HG03439 (cell line): ENCODE data around the gene MYH9.
"Not testable (repeated sequence)": the region's sequence is repeated elsewhere in the genome, so short reads cannot be mapped to it uniquely, and the experiment has no call there.

ENCODE experiments used
- ATAC-seq: cut with Tn5 transposase; IDR thresholded peaks from one replicate; pipeline ENCODE4 v1.9.1; 2021; ENCODE audit warnings: mild to moderate bottlenecking, moderate library complexity; ENCODE audit not compliant: unreplicated experiment

The MYH9 gene

DNA sequence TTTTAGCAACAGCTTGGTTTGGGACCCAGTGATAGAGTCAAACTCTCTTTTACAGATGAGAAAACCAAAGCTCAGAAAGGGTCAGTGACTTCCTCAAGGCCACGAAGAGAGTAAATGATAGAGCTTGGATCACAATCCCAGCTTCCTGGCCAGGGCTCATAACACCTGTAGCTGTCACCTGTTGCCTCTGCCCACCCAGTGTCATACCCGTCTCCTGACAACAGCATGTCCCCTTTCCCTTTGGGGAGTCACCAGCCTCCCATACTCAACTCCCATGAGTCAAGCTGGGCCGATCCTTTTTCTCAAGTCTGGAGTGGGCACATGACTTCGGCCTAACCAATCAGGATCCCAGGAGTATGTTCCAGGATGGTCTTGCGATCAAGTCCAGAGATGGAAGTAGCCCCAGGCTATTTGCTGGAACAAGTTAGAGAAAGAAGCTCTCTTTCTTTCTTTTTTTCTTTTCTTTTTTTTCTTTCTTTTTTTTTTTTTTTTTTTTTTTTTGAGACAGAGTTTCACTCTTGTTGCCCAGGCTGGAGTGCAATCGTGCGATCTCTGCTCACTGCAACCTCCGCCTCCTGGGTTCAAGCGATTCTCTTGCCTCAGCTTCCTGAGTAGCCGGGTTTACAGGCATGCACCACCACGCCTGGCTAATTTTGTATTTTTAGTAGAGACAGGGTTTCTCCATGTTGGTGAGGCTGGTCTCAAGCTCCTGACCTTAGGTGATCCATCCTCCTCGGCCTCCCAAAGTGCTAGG is 27.8 kb upstream of the MYH9 start:
- no peak for ATAC-seq

DNA sequence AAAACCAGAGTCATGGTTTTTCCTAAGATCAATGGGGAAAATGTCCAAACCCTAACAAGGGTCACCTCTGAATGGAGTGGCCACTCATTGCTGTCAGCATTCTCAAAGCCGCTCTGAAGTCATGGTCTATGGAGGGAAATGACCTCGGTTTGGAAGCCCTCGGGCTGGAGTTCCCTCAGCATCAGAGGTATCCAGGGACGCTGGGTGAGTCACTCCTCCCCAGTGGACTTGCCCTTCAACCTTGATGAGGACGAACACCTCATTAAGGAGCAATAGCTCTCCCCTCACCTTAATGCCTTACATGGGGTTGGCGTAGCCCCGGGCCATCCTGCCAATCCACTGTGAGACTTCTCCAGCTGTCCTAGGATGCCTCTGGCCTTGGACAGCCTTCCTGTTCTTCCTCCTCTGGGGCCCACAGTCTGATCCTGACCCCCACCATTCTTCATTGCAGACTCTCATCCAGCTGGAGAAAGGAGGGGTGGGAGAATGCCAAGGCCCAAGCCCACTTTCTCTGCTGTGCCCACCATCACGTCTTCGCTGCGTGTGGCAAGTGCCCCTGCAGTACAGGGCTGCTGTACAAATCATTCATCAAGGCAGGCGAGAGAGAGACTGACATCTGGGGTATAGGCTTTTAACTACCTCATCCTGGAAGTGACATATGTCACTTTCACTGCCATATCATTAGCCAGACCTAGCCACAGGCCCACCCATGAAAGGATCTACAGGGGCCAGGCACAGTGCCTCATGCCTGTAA is 25.4 kb upstream of the MYH9 start:
- no peak for ATAC-seq

DNA sequence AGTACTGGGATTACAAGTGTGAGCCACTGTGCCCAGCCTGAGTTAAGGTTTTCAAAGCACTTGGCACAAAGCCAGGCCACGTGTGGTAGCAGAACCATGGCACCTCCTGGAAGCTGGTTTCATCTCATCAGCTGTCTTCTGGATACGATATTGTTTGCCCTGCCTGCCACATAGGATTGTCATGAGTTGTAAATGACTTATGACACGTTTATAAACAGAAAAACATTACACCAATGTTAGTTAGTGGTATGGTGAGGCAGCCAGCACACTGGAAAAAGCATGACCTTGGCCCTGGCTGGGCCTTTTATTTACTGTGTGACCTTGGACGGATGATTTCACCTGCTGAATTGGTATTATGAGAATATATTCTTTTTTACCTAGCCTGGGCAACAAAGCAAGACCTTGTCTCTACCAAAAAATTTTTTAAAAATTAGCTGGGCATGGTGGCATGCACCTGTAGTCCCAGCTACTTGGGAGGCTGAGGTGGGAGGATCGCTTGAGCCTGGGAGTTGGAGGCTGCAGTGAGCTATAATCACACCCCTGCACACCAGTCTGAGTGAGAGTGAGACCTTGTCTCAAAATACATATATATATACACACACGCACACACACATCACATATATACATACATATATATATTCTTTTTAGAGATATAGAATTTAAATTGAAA is 24.0 kb upstream of the MYH9 start:
- ATAC-seq: no peak

DNA sequence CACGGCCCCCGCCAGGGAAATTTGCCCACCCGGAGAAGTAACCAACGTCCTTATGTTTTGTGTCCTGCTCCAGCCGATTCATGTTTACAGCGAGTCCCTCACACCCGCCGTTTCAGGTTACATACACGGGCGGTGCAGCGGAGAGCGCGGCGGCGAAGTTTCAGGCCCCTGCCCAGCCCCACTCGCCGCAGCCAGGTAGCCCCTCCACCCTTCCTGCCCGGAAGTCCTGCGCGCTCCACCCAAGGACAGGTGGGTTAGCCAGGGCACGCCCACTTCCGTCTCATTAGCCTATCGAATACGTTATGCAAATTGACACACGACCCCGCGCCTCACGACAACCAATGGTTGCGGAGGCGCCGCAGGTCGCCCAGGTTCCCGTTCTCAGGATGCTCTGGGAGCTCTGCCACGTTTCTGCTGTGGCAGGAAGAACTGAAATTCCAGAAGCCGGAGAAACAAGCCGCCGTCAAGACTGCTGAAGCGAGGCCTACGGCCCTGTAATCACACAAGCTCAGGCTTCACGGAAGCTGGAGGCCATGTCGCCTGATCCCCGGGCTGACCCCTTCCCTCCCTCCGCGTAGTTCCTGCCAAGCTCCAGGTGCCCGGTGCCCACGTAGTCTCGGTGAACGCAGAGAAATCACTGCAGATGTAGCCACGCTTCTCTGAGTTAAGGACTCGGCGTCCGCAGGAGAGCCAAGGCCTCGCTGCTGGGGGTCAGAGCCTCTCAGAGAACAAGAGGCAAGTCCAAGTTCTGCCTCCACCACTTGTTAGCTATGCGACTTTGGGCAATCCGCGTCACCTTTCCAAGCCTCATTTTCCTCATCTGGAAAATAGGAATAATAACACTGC is 22.4 kb upstream of the MYH9 start:
- no peak for ATAC-seq

DNA sequence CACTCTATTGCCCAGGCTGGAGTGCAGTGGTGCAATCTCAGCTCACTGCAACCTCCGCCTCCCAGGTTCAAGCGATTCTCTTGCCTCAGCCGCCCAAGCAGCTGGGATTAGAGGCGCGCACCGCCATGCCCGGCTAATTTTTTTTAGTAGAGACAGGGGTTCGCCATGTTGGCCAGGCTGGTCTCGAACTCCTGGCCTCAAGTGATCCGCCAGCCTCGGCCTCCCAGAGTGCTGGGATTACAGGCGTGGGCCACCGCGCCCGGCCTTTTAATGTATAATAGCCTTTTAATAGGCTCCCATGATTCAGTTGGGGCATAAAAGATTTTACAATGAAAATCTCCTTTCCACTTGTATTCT is 21.8 kb upstream of the MYH9 start:
- ATAC-seq: not testable (repeated sequence)

DNA sequence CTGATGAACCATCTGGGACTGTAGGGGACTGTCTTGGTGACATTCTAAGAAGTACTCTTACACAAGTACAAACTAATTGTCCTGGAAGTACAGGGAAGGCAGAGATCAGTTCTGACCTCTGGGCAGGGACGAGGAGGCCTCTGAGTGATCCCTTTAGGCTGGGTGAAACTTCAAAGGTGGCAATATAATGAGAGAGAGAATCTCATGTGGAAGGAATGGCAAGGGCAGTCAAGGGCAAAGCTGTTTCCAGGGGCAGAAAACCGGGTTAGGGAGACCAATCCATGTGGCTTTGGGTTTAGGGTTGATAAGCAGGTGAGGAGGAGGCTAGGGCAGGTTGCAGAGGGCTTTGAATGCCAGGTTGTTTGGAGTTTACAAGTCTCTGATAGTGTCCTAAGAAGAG is 21.3 kb upstream of the MYH9 start:
- ATAC-seq: no peak

DNA sequence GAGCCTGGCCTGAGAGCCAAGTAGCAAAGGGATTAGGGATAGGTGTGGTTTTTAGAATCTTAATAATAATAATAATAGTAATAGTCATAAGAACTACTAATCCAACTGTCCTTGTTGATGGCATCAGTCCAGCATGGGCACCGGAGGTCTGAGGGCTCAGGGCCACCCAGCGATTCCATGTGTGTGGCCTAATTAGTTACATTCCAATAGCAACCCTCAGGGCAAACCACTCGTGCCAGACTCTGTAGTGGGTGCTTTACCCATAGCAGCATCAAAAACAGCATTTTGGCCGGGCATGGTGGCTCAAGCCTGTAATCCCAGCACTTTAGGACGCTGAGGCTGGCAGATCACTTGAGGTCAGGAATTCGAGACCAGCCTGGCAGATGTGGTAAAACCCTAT is 19.0 kb upstream of the MYH9 start:
- no peak for ATAC-seq

DNA sequence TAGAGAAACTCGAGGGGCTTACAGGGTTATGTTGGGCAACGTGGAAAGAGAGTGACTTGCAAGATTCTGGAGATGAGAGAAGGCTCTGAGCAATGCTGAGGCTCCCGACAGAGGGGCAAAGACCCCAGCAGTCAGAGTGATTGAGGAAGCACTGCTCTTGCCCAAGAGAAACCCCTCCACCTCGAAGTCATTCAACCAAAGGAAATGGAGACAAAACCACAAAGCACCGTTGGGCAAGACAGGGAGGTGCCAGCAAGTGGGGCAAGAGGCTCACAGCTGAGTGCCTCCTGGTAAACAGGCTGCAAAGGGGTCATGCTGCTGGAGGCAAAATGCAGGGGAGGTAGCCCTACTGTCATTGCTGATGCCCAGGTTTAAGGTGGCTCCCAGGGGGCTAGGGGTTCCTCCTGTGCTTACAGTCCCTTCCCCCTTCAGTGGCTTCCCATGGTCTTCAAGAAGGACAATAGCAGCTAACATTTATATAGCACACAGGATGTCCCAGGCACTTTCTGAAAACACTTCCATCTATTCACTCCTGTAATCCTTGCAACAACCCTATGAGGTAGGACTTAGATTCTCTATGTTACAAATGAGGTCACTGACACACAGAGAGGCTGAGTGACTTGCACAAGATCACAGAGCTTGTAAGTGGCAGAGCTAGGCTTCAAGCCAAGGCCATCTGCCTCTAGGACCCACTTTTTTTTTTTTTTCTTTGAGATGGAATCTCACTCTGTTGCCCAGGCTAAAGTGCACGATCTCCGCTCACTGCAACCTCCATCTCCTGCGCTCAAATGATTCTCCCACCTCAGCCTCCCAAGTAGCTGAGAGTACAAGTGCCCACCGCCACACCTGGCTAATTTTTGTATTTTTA is 18.1 kb upstream of the MYH9 start:
- no peak for ATAC-seq

DNA sequence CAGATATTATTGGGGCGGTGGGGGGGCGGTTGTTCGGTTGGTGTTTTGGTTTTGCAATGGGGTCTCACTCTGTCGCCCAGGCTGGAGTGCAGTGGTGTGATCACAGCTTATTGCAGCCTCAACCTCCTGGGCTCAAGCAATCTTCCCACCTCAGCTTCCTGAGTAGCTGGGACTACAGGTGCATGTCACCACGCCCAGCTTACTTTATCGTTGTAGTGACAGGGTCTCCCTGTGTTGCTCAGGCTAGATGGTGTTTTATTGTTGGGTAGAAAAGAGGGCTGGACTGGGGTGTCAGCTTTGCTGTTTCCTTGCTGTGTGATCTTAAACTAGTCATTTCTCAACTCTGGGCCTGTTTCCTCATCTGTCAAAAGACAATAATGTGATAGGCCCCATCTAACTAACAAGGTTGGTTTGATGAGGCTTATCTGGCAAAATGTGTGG is 17.5 kb upstream of the MYH9 start:
- no peak for ATAC-seq

DNA sequence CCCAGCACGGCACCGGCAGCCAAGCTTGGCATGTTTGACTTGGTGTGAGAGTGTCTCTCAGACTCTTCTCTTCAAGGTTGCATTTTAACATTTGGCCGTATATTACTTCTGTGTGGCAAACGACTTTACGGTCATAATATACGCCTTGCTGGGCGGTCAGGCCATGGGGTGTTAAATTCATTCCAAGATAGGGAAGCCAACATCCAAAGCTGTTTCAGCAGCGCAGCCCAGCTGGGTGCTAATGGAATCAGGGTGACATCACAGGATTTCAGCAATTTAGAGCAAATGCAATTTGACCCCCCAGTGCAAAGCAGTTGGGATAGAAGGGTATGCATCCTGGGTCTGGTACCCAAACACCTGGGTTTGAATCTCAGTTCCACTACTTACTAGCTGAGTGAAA is 16.7 kb upstream of the MYH9 start:
- no peak for ATAC-seq

DNA sequence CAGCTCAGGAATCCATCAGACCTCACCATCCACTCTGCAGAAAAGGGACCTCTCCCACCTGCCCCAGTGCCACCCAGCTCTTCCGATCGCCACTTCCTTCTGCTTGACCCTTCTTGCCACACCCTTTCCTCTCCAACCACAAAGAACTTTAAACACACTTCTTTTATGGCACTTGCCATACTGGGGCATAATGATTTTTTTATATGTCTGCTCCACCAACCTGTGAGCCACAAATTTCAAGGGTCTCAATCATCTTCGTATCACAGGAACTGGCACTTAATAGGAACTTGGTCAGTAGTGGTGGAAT is 11.7 kb upstream of the MYH9 start:
- no peak for ATAC-seq

DNA sequence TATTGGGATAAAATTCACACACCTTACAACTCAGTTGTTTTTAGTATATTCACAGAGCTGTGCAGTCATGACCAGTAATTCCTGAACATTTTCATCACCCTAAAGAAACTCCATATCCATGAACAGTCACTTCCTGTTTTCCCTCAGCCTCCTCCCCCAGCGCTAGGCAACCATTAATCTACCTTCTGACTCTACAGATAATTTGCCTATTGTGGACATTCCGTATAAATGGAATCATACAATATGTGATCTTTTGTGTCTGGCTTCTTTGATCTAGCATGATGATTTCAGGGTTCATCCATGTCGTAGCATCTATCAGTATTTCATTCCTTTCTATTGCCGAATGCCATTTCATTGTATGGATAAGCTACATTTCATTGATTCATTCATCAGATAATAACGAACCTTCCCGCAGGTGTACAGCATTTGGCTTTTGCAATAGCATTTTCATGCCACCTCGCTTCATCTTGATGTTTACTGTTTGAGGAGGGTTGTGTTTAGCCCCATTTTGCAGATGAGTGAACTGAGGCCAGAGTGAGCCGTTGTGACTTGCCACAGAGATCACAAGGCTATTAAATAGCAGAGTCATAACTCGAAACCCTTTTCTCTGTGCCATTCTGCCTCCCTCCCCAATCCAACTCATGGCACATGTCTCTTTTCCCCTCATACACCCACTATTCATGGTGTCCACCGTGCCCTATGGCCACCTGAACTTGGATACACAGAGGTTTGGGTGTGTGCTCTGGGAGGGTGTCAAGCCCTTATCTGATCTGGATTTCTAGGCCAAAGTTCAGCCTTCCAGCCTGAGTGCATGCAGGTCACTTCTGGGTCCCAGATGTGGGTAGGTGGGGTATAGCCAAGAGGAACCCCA is 11.1 kb upstream of the MYH9 start:
- no peak for ATAC-seq

DNA sequence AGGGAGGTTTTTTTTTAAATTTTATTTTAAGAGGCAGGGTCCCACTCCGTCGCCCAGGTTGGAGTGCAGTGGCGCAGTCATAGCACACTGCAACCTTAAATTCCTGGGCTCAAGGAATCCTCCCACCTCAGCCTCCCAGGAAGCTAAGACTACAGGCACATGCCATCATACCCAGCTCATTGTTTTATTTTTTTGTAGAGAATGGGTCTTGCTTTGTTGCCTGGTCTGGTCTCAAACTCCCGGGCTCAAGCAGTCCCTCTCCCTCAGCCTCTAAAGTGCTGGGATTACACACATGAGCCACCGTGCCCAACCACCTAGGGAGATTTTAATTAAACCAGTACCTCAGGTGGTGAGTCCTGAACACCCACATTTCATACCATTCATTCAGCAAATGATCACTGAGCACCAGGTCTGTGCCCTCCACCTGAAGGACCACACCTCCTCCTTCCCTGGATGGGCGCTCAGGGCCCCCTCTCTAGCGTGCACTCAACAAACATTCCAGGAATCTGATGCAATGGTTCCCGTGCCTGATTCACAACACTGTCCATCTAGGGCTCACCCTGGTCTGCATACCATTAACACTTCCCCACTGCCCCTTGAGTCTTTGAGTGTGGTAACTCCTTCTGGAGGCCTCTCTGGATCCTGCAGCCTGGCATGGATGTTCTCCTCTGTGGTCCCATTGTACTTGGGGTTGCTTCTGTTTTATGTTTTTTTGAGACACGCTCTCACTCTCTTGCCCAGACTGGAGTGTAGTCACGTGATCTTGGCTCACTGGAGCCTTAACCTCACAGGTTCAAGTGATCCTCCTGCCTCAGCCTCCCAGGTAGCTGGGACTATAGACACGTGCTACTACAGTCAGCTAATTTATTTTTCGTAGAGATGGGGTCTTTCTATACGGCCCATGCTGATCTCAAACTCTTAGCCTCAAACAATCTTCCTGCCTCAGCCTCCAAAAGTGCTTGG is 9.6 kb upstream of the MYH9 start:
- ATAC-seq: no peak

DNA sequence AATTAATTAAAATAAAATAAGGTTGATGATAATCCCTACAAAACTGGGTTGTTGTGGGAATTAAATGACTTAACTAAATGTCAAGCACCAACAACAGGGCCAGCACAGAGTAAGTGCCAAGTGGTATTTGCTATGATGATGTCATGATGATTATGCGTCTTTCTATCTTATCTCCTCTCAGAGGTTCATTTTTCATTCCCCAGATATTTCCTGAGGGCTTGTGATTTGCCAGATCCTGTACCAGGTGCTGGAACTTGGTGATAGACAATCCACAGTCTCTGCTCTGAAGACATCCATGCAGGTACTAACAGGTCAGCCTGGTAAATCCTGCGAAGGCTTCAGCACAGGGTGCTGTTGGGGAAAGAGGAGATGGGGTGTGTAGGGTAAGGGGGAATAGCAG is 8.1 kb upstream of the MYH9 start:
- ATAC-seq: no peak

DNA sequence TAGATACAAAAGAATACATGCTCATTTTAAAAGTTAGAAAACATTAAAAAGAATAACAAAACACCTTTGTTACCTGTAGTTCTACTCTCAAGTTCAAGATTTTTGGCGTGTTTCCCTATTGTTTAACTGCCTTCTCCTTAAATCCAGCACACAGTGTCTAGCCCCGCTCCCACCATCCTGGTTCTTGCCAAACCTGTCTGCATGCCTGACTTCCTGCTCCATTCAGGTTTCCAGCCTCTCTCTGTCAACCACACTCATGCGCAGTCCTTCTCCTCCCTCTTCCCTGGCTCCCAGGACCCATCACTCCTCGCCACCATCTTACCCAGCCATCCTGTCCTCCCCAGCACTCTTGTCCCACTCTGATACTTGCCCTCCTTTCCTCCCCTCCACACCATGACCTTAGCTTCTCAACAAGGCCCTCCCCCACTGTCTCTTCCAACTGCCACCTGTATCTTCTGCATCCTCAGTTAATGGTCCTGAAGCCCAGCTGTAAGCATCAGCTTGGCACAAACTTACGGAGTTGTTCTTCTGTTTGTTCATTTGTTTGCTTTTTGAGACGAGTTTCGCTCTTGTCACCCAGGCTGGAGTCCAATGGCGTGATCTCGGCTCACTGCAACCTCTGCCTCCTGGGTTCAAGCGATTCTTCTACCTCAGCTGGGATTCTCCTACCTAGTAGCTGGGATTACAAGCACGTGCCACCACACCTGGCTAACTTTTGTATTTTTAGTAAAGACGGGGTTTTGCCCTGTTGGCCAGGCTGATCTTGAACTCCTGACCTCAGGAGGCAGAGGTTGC is 7.5 kb upstream of the MYH9 start:
- ATAC-seq: no peak

DNA sequence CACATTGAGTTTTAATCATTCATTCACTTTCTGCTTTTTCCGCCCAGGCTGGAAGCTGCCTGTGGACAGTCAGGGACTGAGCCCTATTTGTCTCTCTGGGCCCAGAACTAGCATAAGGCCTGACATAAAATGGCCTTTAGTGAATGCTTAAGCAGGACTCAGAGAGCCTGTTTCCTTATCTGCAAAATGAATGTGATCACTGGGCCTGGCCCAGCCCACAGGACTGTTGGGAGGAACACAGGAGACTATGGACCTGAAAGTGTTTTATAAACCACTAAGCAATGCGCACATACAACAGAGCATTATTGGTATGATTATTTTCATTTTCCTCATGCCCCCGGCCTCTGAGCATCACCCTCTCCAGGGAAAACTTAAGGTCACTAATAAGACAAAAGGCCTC is 3.9 kb upstream of the MYH9 start:
- no peak for ATAC-seq

DNA sequence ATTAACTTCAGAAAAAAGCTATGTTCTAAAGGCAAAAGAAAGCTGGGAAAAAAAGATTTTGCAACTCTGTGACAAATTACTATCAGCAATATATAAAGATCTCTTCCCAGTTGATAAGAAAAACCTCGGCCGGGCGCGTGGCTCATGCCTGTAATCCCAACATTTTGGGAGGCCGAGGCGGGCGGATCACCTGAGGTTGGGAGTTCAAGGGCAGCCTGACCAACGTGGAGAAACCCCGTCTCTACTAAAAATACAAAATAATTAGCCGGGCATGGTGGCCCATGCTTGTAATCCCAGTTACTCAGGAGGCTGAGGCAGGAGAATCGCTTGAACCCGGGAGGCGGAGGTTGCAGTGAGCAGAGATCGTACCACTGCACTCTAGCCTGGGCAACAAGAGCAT is 1.4 kb upstream of the MYH9 start:
- not testable (repeated sequence) for ATAC-seq

DNA sequence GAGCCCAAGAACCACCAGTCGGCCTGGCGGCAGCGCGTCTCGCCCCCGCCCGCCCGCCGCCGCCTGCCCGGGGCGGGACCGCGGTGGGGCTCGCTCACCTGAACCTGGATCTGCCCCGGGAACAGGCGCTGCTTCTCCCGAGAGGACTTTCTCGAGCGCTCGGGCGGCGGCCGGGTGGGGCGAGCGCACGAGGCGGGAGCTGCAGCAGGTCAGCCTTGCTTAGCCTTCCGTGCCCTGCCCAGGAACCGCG is 133 bp downstream of the MYH9 start:
- no peak for ATAC-seq
